NT2/D1 (cell line): ENCODE data around the gene CD22.
"Not testable (repeated sequence)": the region's sequence is repeated elsewhere in the genome, so short reads cannot be mapped to it uniquely, and the experiment has no call there.

Source experiments
- DNase-seq: peaks from one replicate; pipeline ENCODE4 v3.0.0-alpha.2; 2011; ENCODE audit warnings: low read depth, low spot score
- H3K27me3 ChIP-seq: 2 replicates; pipeline ENCODE4 v1.6.0; 2011; ENCODE audit warnings: mild to moderate bottlenecking; ENCODE audit not compliant: insufficient read length, insufficient read depth
- H3K36me3 ChIP-seq: 2 replicates; pipeline ENCODE4 v1.6.1; 2011; ENCODE audit warnings: mild to moderate bottlenecking, low read length, mixed read lengths; ENCODE audit not compliant: insufficient read depth, insufficient read length
- H3K4me1 ChIP-seq: 2 replicates; pipeline ENCODE4 v1.5.1; 2011; ENCODE audit not compliant: insufficient read depth, insufficient read length
- H3K4me3 ChIP-seq: 2 replicates; pipeline ENCODE4 v1.5.1; 2011; ENCODE audit warnings: low read depth; ENCODE audit not compliant: insufficient read length
- H3K9ac ChIP-seq: 2 replicates; pipeline ENCODE4 v1.6.0; 2011; ENCODE audit warnings: low read depth; ENCODE audit not compliant: insufficient read length
- H3K9me3 ChIP-seq: 2 replicates; pipeline ENCODE4 v1.5.1; 2011; ENCODE audit warnings: mild to moderate bottlenecking, low read length; ENCODE audit not compliant: insufficient read depth
- SUZ12 ChIP-seq: IDR thresholded peaks from 2 replicates; pipeline ENCODE4 v1.6.1; 2011; ENCODE audit not compliant: insufficient read length, insufficient read depth; ENCODE audit errors: extremely low read depth
- YY1 ChIP-seq: IDR thresholded peaks from 2 replicates; pipeline ENCODE4 v1.6.1; 2011; ENCODE audit not compliant: insufficient read length, insufficient read depth
- ZNF274 ChIP-seq: IDR thresholded peaks from 2 replicates; pipeline ENCODE4 v1.6.1; 2011; ENCODE audit warnings: mild to moderate bottlenecking, low read depth, low read length

Gene CD22

DNA sequence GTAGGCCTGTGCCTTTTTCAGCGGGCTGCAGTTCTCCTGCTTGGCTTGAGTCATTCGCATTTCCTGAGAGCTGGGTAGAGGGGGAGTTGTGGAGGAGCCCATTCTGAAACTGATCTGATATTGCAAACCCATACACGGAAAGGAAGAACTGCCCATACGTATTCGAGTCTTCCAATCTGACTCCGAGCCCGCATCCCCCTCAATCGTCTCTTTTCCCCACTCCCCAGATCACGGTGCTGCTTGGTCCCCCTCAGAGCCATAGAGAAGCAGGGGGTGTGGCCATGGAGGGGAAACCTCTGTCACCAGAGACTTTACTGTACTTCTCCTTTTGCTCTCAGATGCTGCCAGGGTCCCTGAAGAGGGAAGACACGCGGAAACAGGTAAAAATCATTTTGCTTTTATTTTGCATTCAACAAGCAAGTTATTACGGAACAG, at the start of gene CD22:
Gene CD22 (plus strand): TSS at position 337 of the 435 bp plus-strand sequence. CDS start 2,854 bp downstream, outside the sequence.
- TF ChIP-seq SUZ12 (no peak), YY1 (no peak)
- H3K4me3 ChIP-seq: no peak within 1 kb of the TSS
- H3K9me3 ChIP-seq: no peaks in the 10 kb centered on the region
- H3K4me1 ChIP-seq: peaks cover 6% of the 10 kb centered on the region
- no peak within 1 kb of the TSS for H3K9ac ChIP-seq
- H3K36me3 ChIP-seq: no peaks in the 10 kb centered on the region
- DNase-seq: no peak
- H3K27me3 ChIP-seq: no peaks in the 10 kb centered on the region

DNA sequence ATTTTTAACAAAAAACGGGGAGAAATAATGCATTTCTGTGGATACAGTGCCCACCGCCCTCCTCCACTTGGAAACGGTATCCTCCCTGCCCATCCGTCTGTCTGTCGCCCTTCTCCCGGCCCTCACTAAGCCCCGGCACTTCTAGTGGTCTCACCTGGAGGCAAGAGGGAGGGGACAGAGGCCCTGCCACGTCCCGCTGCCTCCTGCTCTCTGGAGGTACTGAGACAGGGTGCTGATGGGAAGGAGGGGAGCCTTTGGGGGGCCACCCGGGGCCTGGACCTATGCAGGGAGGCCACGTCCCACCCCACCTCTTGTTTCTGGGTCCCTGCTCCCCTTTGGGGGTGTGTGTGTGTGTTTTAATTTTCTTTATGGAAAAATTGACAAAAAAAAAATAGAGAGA, 49.6 kb upstream of the CD22 start:
- Histone ChIP-seq H3K4me1 (no peaks in the 10 kb centered on the region), H3K36me3 (peaks cover 35% of the 10 kb centered on the region), H3K9ac (no peak overlapping the region), H3K27me3 (no peaks in the 10 kb centered on the region), H3K4me3 (no peak overlapping the region), H3K9me3 (no peaks in the 10 kb centered on the region)
- DNase-seq: no peak
- TF ChIP-seq SUZ12 (no peak), YY1 (no peak), ZNF274 (no peak)

DNA sequence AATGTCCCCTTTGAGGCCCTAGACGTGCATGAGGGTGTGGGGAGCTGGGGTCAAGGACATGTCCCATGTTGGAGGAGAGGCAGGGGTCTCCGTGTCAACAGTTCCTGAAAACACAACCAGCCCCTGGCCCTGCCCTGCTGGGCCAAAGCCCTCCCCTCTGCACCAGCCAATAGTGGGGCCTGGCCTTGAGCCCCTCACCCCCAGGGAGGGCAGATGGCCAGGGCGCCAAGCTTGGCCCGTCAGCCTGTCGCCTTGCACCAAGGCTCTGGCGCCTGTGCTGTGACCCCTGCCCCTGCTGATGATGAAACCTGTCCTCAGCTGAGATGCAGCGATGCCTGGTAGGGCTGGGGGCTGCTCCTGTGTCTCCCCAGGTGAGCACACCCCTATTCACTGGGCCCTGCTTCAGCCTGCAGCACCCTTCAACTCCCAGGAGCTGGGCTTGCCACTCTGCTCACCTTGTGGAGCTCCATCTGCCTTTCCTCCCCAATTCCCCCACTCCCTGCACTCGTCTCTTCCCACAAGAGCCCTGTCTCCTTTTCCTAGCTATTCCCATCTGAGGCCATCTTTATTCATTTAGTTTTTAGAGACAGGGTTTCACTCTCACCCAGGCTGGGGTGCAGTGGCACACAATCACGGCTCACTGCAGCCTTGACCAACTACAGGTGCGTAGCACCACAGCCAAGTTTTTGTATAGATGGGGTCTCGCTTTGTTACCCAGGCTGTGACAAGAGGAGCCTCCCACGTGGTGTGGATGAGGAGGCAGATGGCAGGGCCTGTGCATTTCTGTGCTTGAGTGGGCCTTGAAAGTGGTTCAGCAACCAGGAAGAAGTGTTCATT, 48.8 kb upstream of the CD22 start:
- no peaks in the 10 kb centered on the region for H3K9me3 ChIP-seq
- no peak overlapping the region for H3K4me3 ChIP-seq
- no peak for DNase-seq
- H3K36me3 ChIP-seq: peaks cover 31% of the 10 kb centered on the region
- no peak overlapping the region for H3K9ac ChIP-seq
- H3K4me1 ChIP-seq: no peaks in the 10 kb centered on the region
- H3K27me3 ChIP-seq: no peaks in the 10 kb centered on the region
- no peak for TF ChIP-seq SUZ12
- TF ChIP-seq YY1: no peak
- no peak for TF ChIP-seq ZNF274

DNA sequence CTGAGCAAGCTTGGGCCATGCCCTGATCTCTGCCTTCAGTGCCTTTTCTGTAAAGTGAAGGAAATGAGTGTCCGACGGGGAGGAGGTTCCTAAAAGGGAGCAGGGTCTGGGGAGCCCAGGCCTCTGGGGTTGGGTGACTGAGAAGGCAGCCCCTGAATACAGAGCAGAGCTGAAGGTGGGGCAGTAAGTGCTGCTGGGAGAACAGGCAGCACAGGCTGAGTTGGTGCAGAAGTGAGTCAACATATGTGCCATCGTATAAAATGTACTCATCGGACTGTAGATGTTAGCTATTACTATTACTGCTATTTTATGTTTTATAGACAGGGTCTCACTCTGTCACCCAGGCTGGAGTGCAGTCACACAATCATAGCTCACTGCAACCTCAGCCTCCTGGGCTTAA, 47.7 kb upstream of the CD22 start:
- H3K4me3 ChIP-seq: no peak overlapping the region
- no peak overlapping the region for H3K9ac ChIP-seq
- H3K9me3 ChIP-seq: no peaks in the 10 kb centered on the region
- H3K4me1 ChIP-seq: no peaks in the 10 kb centered on the region
- H3K27me3 ChIP-seq: no peaks in the 10 kb centered on the region
- no peak for DNase-seq
- peaks cover 25% of the 10 kb centered on the region for H3K36me3 ChIP-seq
- TF ChIP-seq SUZ12 (no peak), ZNF274 (no peak), YY1 (no peak)

DNA sequence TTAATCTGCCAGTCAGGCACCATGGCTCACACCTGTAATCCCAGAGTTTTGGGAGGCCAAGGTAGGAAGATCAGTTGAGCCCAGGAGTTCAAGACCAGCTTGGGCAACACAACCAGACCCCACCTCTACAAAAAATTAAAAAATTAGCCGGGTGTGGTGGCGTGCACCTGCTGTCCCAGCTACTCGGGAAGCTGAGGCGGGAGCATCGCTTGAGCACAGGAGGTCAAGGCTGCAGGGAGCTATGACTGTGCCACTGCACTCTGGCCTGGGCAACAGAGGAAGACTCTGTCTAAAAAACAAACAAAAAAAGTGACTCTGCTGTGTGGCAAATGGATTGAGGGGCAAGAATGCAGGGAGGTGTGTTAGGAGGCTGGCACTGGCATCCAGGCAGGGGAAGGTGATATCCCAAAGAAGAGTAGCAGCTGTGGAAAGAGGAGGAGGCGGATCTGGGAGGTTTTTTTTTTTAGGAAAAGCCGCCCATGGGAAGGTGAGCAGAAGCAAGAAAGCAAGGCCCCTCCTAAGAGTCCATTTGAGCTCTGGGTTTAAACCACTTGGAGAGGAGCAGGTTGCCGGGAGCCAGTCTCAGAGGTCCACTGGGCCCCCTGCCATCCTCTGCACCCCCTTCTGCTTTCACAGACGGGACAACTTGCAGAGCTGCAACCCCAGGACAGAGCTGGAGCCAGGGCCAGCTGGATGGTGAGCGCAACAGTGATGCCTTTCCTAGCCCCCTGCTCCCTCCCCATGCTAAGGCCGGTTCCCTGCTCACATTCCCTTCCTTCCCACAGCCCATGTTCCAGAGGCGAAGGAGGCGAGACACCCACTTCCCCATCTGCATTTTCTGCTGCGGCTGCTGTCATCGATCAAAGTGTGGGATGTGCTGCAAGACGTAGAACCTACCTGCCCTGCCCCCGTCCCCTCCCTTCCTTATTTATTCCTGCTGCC, 44.6 kb upstream of the CD22 start:
- peaks cover 2% of the 10 kb centered on the region for H3K4me1 ChIP-seq
- TF ChIP-seq YY1: no peak
- TF ChIP-seq ZNF274: no peak
- TF ChIP-seq SUZ12: no peak
- no peak for DNase-seq
- H3K9me3 ChIP-seq: no peaks in the 10 kb centered on the region
- H3K27me3 ChIP-seq: no peaks in the 10 kb centered on the region
- H3K9ac ChIP-seq: no peak overlapping the region
- H3K36me3 ChIP-seq: peaks cover under 1% of the 10 kb centered on the region
- H3K4me3 ChIP-seq: no peak overlapping the region

DNA sequence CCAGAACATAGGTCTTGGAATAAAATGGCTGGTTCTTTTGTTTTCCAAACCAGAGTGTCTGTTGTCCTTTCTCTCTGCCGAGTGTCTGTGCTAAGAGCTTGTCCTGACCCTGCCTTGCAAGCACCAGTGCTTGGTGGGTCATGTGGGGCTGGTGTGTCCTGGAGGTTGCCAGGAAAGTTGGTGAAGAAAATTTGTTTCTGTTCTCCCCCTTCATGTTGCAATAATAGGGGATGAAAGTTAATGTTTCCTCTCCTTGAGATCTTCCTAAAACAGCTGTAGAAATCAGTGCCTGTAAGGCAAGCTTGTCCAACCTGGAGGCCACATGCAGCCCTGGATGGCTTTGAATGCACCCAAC, 43.9 kb upstream of the CD22 start:
- no peak for DNase-seq
- Histone ChIP-seq H3K9ac (no peak overlapping the region), H3K27me3 (no peaks in the 10 kb centered on the region), H3K4me3 (no peak overlapping the region), H3K36me3 (no peaks in the 10 kb centered on the region), H3K4me1 (peaks cover 2% of the 10 kb centered on the region), H3K9me3 (no peaks in the 10 kb centered on the region)
- TF ChIP-seq SUZ12 (no peak), YY1 (no peak), ZNF274 (no peak)

DNA sequence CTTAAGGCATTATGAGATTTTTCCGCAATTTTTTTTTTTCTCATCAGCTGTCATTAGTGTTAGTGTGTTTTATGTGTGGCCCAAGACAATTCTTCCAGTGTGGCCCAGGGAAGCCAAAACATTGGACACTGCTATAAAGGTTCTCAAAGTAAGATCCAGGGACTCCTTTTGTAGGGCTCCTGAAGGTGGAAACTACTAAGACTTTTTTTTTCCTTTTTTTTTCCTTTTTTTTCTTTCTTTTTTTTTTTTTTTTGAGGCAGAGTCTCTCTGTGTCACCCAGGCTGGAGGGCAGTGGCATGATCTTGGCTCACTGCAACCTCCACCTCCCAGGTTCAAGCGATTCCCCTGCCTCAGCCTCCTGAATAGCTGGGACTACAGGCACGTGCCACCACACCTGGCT, 43.5 kb upstream of the CD22 start:
- H3K27me3 ChIP-seq, H3K36me3 ChIP-seq, H3K9ac ChIP-seq, H3K9me3 ChIP-seq, DNase-seq, H3K4me1 ChIP-seq, H3K4me3 ChIP-seq: not testable (repeated sequence)

DNA sequence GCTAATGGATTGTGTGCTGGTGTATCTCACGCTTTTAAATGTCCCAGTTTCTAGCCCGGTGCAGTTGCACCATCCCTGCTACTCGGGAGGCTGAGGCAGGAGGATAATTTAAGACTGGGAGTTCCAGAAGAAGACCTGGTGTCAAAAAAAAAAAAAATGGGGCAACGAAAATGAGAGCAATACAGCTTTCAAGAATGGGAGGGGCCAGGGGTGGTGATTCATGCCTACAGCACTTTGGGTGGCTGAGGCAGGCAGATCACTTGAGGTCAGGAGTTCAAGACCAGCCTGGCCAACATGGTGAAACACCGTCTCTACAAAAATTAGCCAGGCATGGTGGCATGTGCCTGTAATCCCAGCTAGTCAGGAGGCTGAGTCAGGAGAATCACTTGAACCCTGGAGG, 42.9 kb upstream of the CD22 start:
- not testable (repeated sequence) for H3K9me3 ChIP-seq, H3K27me3 ChIP-seq, H3K36me3 ChIP-seq, DNase-seq, H3K4me1 ChIP-seq, H3K9ac ChIP-seq, H3K4me3 ChIP-seq
